Dendritic cell treated with granulocyte-macrophage colony-stimulating factor and Interleukin-4, amounts not matched to agents 40 ng/mL and 50 ng/mL, for 4 days (primary cell): ENCODE results near the gene DGKB.

Experiments used
- H3K27ac Mint-ChIP-seq: one replicate; pipeline ENCODE4 v1.8.0; 2022; ENCODE audit warnings: mild to moderate bottlenecking, mixed read lengths
- H3K27me3 Mint-ChIP-seq: one replicate; pipeline ENCODE4 v1.8.0; 2022; ENCODE audit warnings: mild to moderate bottlenecking, mixed read lengths
- H3K36me3 Mint-ChIP-seq: one replicate; pipeline ENCODE4 v1.8.0; 2022; ENCODE audit warnings: low read depth, mixed read lengths
- H3K4me1 Mint-ChIP-seq: one replicate; pipeline ENCODE4 v1.8.0; 2022; ENCODE audit warnings: low read depth, mixed read lengths
- H3K4me3 Mint-ChIP-seq: one replicate; pipeline ENCODE4 v1.8.0; 2022; ENCODE audit warnings: mild to moderate bottlenecking, moderate library complexity, mixed read lengths
- H3K9me3 Mint-ChIP-seq: one replicate; pipeline ENCODE4 v1.8.0; 2022; ENCODE audit warnings: mixed read lengths
- intact Hi-C: fragments of 100-400 bp; cut with micrococcal nuclease; formaldehyde crosslinking; loops from one replicate; pipeline ENCODE4 v1.15.0; 2022

Gene DGKB

DNA sequence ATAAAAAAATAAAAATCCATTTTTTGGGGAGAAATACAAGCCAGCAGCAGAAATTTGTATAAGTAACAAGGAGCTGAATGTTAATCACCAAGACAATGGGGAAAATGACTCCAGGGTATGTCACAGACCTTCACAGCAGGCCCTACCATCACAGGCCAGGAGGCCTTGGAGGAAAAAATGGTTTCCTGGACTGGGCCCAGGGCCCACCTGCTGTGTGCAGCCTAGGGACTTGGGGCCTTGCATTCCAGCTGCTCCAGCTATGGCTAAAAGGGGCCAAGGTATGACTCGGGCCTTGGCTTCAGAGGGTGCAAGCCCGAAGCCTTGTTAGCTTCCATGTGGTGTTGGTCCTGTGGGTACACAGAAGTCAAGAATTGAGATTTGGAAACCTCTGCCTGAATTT lies 126.3 kb downstream of the DGKB start:
- Mint-ChIP-seq H3K9me3 (peaks cover 29% of the 10 kb centered on the region), H3K27ac (no peak overlapping the region), H3K4me3 (no peak overlapping the region), H3K4me1 (no peaks in the 10 kb centered on the region), H3K36me3 (no peaks in the 10 kb centered on the region), H3K27me3 (no peaks in the 10 kb centered on the region)
- intact Hi-C loops: no loop called here

DNA sequence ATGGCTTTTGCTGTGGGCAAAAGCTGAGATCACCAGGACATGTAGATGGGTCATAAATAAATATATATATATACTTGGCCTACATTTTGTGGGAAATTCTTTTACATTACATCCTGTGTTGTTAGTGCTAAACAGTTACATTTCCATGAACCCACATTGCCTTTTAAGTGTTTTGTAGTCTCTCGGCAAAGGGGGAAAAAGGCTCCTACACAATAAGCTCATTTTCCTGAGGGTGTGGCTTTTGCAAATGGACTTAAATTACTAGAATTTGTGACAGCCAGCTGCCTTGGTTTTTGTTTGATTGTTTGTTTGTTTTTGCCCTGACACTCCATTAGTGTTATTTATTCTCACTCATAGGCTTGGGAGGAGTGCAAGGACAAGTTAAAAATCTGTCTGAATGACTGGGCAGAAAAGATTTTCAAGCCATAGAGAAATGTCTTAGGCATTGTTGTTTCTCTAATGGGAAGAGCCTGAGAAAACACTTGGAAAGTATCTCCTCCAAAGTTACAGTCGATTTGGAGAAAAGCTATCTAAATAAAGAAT lies 128.8 kb downstream of the DGKB start:
- no peaks in the 10 kb centered on the region for H3K27me3 Mint-ChIP-seq
- H3K36me3 Mint-ChIP-seq: no peaks in the 10 kb centered on the region
- intact Hi-C loops: no loop called here
- no peaks in the 10 kb centered on the region for H3K4me1 Mint-ChIP-seq
- H3K4me3 Mint-ChIP-seq: no peak overlapping the region
- H3K9me3 Mint-ChIP-seq: peaks cover 23% of the 10 kb centered on the region
- no peak overlapping the region for H3K27ac Mint-ChIP-seq

GRCh38 chr7:14770614-14771013 lies 131.9 kb downstream of the DGKB start:
- peaks cover 4% of the 10 kb centered on the region for H3K9me3 Mint-ChIP-seq

GRCh38 chr7:14769261-14769660 lies 133.3 kb downstream of the DGKB start:
- Mint-ChIP-seq H3K27me3 (no peaks in the 10 kb centered on the region), H3K4me3 (no peak overlapping the region), H3K27ac (no peak overlapping the region), H3K36me3 (no peaks in the 10 kb centered on the region), H3K9me3 (no peaks in the 10 kb centered on the region), H3K4me1 (no peaks in the 10 kb centered on the region)
- intact Hi-C loops: no loop called here

More at GRCh38 chr7:14770614-14771013, 131.9 kb downstream of the DGKB start:
- no peaks in the 10 kb centered on the region for H3K36me3 Mint-ChIP-seq
- H3K4me3 Mint-ChIP-seq: no peak overlapping the region
- no peak overlapping the region for H3K27ac Mint-ChIP-seq
- intact Hi-C loops: no loop called here
- H3K4me1 Mint-ChIP-seq: no peaks in the 10 kb centered on the region
- H3K27me3 Mint-ChIP-seq: no peaks in the 10 kb centered on the region

GRCh38 chr7:14767716-14768425 lies 134.7 kb downstream of the DGKB start:
- intact Hi-C loops: no loop called here

GRCh38 chr7:14766747-14767146 lies 135.8 kb downstream of the DGKB start:
- Mint-ChIP-seq H3K4me3 (no peak overlapping the region), H3K27ac (no peak overlapping the region), H3K9me3 (no peaks in the 10 kb centered on the region), H3K36me3 (no peaks in the 10 kb centered on the region), H3K4me1 (no peaks in the 10 kb centered on the region), H3K27me3 (no peaks in the 10 kb centered on the region)
- intact Hi-C loops: no loop called here

More at GRCh38 chr7:14767716-14768425, 134.7 kb downstream of the DGKB start:
- Mint-ChIP-seq H3K9me3 (no peaks in the 10 kb centered on the region), H3K4me1 (no peaks in the 10 kb centered on the region), H3K36me3 (no peaks in the 10 kb centered on the region), H3K4me3 (no peak overlapping the region), H3K27ac (no peak overlapping the region), H3K27me3 (no peaks in the 10 kb centered on the region)

GRCh38 chr7:14765731-14766130 lies 136.8 kb downstream of the DGKB start:
- H3K27me3 Mint-ChIP-seq: no peaks in the 10 kb centered on the region
- intact Hi-C loops: no loop called here
- no peak overlapping the region for H3K4me3 Mint-ChIP-seq
- no peaks in the 10 kb centered on the region for H3K4me1 Mint-ChIP-seq
- no peaks in the 10 kb centered on the region for H3K9me3 Mint-ChIP-seq
- H3K27ac Mint-ChIP-seq: no peak overlapping the region
- no peaks in the 10 kb centered on the region for H3K36me3 Mint-ChIP-seq

DNA sequence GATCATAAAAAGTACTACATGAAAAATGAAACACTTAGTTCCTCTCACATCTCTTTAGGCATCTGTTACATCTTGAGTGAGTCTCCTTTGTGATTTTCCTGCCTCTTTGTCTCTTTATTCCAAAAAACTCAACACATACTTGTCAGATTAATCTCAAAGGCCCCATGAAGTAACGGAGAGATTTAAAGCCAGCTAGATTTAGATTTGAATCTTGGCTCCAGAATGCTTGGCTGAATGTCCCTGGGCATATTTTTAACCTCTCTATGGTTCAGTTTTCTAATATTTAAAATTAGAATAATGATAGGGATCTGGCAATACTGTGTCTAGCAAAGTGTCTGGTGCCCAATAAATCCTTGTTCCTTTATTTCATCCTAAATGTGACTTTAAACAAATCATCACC lies 140.0 kb downstream of the DGKB start:
- H3K4me1 Mint-ChIP-seq: no peaks in the 10 kb centered on the region
- no peaks in the 10 kb centered on the region for H3K36me3 Mint-ChIP-seq

DNA sequence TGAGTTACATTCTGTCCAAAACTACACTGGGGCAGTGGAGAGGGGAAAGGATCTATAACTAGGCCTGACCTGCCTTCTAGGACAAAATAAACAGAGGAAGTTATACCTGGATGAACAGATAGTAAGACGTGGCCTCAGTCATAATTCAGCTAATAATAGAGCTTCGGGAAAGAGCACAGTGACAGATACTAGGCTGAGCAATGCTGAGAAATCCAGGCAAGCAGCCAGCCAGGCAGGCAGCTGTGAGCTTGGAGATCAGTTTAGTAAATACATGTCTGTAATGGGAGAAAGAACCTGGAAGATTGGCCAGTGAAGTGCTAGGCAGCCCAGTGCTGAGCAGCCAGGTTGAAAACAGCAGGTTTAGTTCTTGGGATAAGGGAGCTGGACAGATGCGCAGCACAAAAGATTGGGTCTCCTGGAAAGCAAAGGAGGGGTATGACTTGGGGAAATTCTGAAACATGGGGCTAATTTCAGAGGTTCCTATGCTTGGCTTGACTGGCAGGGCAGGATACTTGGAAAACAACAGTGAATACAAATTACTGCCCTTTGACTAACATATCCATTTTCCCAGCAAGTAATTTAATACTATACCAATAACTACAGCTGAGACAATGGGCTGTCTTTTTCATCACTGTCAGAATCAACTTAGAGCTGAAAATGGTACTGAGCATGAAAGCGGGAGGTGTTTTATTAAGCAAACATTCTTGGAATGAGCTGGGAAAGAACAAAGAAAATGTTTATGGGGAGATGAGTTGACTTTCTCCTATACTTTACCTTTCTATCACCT lies 140.8 kb downstream of the DGKB start:
- intact Hi-C loops: no loop called here
- Mint-ChIP-seq H3K9me3 (no peaks in the 10 kb centered on the region), H3K36me3 (no peaks in the 10 kb centered on the region), H3K27ac (no peak overlapping the region), H3K27me3 (no peaks in the 10 kb centered on the region), H3K4me3 (no peak overlapping the region), H3K4me1 (no peaks in the 10 kb centered on the region)

More for the DNA sequence above, 140.0 kb downstream of the DGKB start:
- Mint-ChIP-seq H3K4me3 (no peak overlapping the region), H3K27me3 (no peaks in the 10 kb centered on the region), H3K27ac (no peak overlapping the region), H3K9me3 (no peaks in the 10 kb centered on the region)
- intact Hi-C loops: no loop called here

GRCh38 chr7:14760730-14761478 lies 141.6 kb downstream of the DGKB start:
- Mint-ChIP-seq H3K4me1 (no peaks in the 10 kb centered on the region), H3K27me3 (no peaks in the 10 kb centered on the region), H3K27ac (no peak overlapping the region), H3K9me3 (no peaks in the 10 kb centered on the region), H3K4me3 (no peak overlapping the region), H3K36me3 (no peaks in the 10 kb centered on the region)
- intact Hi-C loops: no loop called here

DNA sequence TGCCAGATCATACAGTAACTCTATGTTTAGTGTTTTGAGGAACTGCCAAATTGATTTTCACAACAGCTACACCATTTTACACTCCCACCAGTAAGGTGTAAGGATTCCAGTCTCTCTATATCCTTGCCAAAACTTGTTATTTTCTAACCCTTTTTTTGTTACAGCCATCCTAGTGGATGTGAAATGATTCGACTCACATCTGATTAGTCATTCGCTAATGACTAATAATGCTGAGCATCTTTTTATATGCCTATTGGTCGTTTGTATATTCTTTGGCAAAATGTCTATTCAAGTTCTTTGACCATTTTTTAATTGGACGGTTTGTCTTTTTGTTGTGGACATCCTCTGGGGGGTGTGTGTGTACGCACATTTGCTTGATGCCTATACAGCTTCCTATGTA lies 142.8 kb downstream of the DGKB start:
- Mint-ChIP-seq H3K27ac (no peak overlapping the region), H3K36me3 (no peaks in the 10 kb centered on the region), H3K27me3 (no peaks in the 10 kb centered on the region), H3K4me1 (no peaks in the 10 kb centered on the region), H3K9me3 (no peaks in the 10 kb centered on the region), H3K4me3 (no peak overlapping the region)
- intact Hi-C loops: no loop called here

DNA sequence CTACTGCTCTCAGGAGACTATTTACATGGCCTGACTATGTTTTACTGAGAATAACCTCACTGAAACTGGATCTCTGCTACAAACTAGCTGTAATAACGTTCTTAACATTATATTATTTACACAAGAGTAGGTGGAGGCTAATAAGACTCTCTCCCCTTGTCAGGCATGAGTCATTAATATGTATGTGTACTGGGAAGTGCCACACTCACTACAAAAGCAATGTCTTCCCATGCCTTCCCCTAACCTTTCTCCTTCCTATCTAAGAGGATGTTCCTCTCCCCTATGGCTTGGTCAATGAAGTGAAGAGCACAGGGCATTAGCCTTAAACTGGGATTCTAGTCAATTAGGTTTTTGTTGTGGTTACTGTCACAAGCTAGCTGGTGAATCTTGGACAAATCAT lies 147.9 kb downstream of the DGKB start:
- no peaks in the 10 kb centered on the region for H3K9me3 Mint-ChIP-seq
- H3K4me1 Mint-ChIP-seq: no peaks in the 10 kb centered on the region
- H3K27ac Mint-ChIP-seq: no peak overlapping the region
- intact Hi-C loops: no loop called here
- H3K27me3 Mint-ChIP-seq: no peaks in the 10 kb centered on the region
- no peak overlapping the region for H3K4me3 Mint-ChIP-seq
- no peaks in the 10 kb centered on the region for H3K36me3 Mint-ChIP-seq

- Mint-ChIP-seq H3K27ac (no peak overlapping the region), H3K4me1 (no peaks in the 10 kb centered on the region), H3K36me3 (no peaks in the 10 kb centered on the region), H3K4me3 (no peak overlapping the region), H3K27me3 (no peaks in the 10 kb centered on the region), H3K9me3 (no peaks in the 10 kb centered on the region)
- intact Hi-C loops: no loop called here
Observed at GRCh38 chr7:14752301-14752700, 150.2 kb downstream of the DGKB start.

DNA sequence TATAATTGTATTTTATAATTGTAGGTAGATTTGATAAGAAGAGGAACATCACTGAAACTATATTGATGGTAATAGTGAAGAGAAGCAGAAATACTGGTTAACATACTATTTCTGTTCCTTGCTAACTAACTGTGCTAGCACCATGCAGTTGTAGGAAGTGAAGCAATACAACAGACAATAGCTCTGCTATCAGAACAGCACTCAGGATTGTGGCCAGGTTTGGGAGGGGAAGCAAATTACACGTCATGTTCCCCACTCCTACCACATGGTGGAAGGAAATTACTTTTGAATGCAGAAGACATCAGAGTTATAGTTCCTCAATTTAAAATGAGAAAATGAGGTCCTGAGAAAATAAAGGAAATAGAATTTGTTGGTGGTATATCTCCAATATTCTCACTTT lies 151.1 kb downstream of the DGKB start:
- intact Hi-C loops: no loop called here
- no peak overlapping the region for H3K4me3 Mint-ChIP-seq
- H3K36me3 Mint-ChIP-seq: no peaks in the 10 kb centered on the region
- H3K4me1 Mint-ChIP-seq: no peaks in the 10 kb centered on the region
- H3K9me3 Mint-ChIP-seq: no peaks in the 10 kb centered on the region
- no peaks in the 10 kb centered on the region for H3K27me3 Mint-ChIP-seq
- H3K27ac Mint-ChIP-seq: no peak overlapping the region
